ENCODE results near the gene LMBR1. TPM values are rescaled to one million over a fixed set of nuclear protein-coding genes. Genes with fewer than 3 reads are reported as not detected.

LMBR1 gene
- total and polyA plus RNA-seq, 4 donors = 11.2 to 35.7 (median 17.9) TPM

DNA sequence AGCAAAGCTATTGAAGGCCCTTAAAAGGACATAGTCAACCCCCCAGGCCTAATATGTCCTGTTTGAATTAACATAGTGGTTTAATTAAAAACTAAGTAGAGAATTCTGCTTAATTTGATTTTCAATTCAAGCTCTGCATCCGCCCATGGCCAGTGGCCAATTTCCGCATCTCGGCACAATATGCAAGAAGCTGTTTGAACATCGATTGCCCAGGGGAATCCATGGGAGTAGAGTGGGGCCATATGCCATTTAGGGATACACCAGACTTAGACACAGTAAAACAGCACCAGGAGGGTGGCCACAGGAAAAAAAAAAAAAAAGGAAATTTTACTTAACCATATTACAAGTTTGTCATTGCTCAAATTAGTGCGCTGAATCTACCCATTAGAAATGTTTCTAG, 100.4 kb downstream of the LMBR1 start:
- Histone ChIP-seq H3K27ac (ENCODE audit: low read depth in 1 of 2, low read length in 2 of 2) (no peak overlapping the region), H3K4me3 (ENCODE audit: low read depth in 1 of 3, low read length in 3 of 3) (no peak overlapping the region), H3K9ac (ENCODE audit: low read depth in 1 of 2, low read length in 2 of 2) (no peak overlapping the region), H3K36me3 (ENCODE audit: control insufficient read depth in 4 of 4, insufficient read depth in 3 of 4, low read depth in 1 of 4, low read length in 3 of 4) (peaks cover 0 to 3% (median under 1%) of the 10 kb centered on the region in 4 donors), H3K4me1 (ENCODE audit: control insufficient read depth in 4 of 4, insufficient read depth in 4 of 4, low read length in 3 of 4) (peaks cover 0 to 13% (median 4%) of the 10 kb centered on the region in 4 donors), H3K9me3 (ENCODE audit: control insufficient read depth in 4 of 4, low read length in 3 of 4) (no peaks in the 10 kb centered on the region), H3K27me3 (ENCODE audit: control insufficient read depth in 4 of 4, insufficient read depth in 4 of 4, low read length in 3 of 4) (no peaks in the 10 kb centered on the region)
- TF ChIP-seq NR2F2 (IDR thresholded peaks at IDR 0.05) (no peak), EGR1 (IDR thresholded peaks at IDR 0.05; ENCODE audit: low read depth in 2 of 2) (no peak), FOXA2 (IDR thresholded peaks at IDR 0.05) (no peak), TAF1 (conservative IDR thresholded peaks at IDR 0.05) (no peak), SP1 (IDR thresholded peaks at IDR 0.05) (no peak), JUND (IDR thresholded peaks at IDR 0.05) (no peak), RAD21 (IDR thresholded peaks at IDR 0.05) (no peak), RXRA (IDR thresholded peaks at IDR 0.05) (no peak), HNF4A (conservative IDR thresholded peaks at IDR 0.05) (no peak), YY1 (IDR thresholded peaks at IDR 0.05) (no peak), FOXA1 (IDR thresholded peaks at IDR 0.05) (no peak)
- TF ChIP-seq, protein P1, sequence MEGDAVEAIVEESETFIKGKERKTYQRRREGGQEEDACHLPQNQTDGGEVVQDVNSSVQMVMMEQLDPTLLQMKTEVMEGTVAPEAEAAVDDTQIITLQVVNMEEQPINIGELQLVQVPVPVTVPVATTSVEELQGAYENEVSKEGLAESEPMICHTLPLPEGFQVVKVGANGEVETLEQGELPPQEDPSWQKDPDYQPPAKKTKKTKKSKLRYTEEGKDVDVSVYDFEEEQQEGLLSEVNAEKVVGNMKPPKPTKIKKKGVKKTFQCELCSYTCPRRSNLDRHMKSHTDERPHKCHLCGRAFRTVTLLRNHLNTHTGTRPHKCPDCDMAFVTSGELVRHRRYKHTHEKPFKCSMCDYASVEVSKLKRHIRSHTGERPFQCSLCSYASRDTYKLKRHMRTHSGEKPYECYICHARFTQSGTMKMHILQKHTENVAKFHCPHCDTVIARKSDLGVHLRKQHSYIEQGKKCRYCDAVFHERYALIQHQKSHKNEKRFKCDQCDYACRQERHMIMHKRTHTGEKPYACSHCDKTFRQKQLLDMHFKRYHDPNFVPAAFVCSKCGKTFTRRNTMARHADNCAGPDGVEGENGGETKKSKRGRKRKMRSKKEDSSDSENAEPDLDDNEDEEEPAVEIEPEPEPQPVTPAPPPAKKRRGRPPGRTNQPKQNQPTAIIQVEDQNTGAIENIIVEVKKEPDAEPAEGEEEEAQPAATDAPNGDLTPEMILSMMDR (IDR thresholded peaks at IDR 0.05; ENCODE audit: low read depth, low read length, missing input control) = no peak
- TF ChIP-seq, protein P2, sequence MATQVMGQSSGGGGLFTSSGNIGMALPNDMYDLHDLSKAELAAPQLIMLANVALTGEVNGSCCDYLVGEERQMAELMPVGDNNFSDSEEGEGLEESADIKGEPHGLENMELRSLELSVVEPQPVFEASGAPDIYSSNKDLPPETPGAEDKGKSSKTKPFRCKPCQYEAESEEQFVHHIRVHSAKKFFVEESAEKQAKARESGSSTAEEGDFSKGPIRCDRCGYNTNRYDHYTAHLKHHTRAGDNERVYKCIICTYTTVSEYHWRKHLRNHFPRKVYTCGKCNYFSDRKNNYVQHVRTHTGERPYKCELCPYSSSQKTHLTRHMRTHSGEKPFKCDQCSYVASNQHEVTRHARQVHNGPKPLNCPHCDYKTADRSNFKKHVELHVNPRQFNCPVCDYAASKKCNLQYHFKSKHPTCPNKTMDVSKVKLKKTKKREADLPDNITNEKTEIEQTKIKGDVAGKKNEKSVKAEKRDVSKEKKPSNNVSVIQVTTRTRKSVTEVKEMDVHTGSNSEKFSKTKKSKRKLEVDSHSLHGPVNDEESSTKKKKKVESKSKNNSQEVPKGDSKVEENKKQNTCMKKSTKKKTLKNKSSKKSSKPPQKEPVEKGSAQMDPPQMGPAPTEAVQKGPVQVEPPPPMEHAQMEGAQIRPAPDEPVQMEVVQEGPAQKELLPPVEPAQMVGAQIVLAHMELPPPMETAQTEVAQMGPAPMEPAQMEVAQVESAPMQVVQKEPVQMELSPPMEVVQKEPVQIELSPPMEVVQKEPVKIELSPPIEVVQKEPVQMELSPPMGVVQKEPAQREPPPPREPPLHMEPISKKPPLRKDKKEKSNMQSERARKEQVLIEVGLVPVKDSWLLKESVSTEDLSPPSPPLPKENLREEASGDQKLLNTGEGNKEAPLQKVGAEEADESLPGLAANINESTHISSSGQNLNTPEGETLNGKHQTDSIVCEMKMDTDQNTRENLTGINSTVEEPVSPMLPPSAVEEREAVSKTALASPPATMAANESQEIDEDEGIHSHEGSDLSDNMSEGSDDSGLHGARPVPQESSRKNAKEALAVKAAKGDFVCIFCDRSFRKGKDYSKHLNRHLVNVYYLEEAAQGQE (IDR thresholded peaks at IDR 0.05) = no peak
- TF ChIP-seq, protein P3, sequence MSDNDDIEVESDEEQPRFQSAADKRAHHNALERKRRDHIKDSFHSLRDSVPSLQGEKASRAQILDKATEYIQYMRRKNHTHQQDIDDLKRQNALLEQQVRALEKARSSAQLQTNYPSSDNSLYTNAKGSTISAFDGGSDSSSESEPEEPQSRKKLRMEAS (IDR thresholded peaks at IDR 0.05) = no peak
- TF ChIP-seq, protein P4, sequence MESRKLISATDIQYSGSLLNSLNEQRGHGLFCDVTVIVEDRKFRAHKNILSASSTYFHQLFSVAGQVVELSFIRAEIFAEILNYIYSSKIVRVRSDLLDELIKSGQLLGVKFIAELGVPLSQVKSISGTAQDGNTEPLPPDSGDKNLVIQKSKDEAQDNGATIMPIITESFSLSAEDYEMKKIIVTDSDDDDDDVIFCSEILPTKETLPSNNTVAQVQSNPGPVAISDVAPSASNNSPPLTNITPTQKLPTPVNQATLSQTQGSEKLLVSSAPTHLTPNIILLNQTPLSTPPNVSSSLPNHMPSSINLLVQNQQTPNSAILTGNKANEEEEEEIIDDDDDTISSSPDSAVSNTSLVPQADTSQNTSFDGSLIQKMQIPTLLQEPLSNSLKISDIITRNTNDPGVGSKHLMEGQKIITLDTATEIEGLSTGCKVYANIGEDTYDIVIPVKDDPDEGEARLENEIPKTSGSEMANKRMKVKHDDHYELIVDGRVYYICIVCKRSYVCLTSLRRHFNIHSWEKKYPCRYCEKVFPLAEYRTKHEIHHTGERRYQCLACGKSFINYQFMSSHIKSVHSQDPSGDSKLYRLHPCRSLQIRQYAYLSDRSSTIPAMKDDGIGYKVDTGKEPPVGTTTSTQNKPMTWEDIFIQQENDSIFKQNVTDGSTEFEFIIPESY (IDR thresholded peaks at IDR 0.05) = no peak
- WGBS = 96% methylated on average over 5 of the region's 5 CpGs
- no peak for DNase-seq (ENCODE audit: low spot score)

GRCh38 chr7:156791241-156791640, 101.7 kb downstream of the LMBR1 start:
- H3K9me3 ChIP-seq (ENCODE audit: control insufficient read depth in 4 of 4, low read length in 3 of 4) = no peaks in the 10 kb centered on the region
- H3K4me3 ChIP-seq (ENCODE audit: low read depth in 1 of 3, low read length in 3 of 3) = no peak overlapping the region
- no peaks in the 10 kb centered on the region for H3K27me3 ChIP-seq (ENCODE audit: control insufficient read depth in 4 of 4, insufficient read depth in 4 of 4, low read length in 3 of 4)
- H3K4me1 ChIP-seq (ENCODE audit: control insufficient read depth in 4 of 4, insufficient read depth in 4 of 4, low read length in 3 of 4) = peaks cover 0 to 13% (median 4%) of the 10 kb centered on the region in 4 donors
- peaks cover 0 to 3% (median under 1%) of the 10 kb centered on the region in 4 donors for H3K36me3 ChIP-seq (ENCODE audit: control insufficient read depth in 4 of 4, insufficient read depth in 3 of 4, low read depth in 1 of 4, low read length in 3 of 4)
- no peak for DNase-seq (ENCODE audit: low spot score)
- no peak overlapping the region for H3K9ac ChIP-seq (ENCODE audit: low read depth in 1 of 2, low read length in 2 of 2)
- WGBS = 81% methylated on average over 4 of the region's 4 CpGs
- no peak overlapping the region for H3K27ac ChIP-seq (ENCODE audit: low read depth in 1 of 2, low read length in 2 of 2)
- TF ChIP-seq JUND (IDR thresholded peaks at IDR 0.05) (no peak), HNF4G (IDR thresholded peaks at IDR 0.05) (no peak), FOXA1 (IDR thresholded peaks at IDR 0.05) (no peak), SP1 (IDR thresholded peaks at IDR 0.05) (no peak), FOXA2 (IDR thresholded peaks at IDR 0.05) (no peak), NR2F2 (IDR thresholded peaks at IDR 0.05) (no peak), EGR1 (IDR thresholded peaks at IDR 0.05; ENCODE audit: low read depth in 2 of 2) (no peak), TAF1 (conservative IDR thresholded peaks at IDR 0.05) (no peak), YY1 (IDR thresholded peaks at IDR 0.05) (no peak), RXRA (IDR thresholded peaks at IDR 0.05) (no peak)
- TF ChIP-seq, protein P1 (IDR thresholded peaks at IDR 0.05; ENCODE audit: low read depth, low read length, missing input control) = no peak
- TF ChIP-seq, protein P2 (IDR thresholded peaks at IDR 0.05) = no peak
